K562 (cell line): ENCODE measurements around the gene L3MBTL3. TPM values are rescaled to one million over a fixed set of nuclear protein-coding genes. Genes with fewer than 3 reads are reported as not detected.

ENCODE experiments used
- ATAC-seq: fragments of 200-7000 bp; cut with Tn5 transposase; 3 replicates; pipeline ENCODE4 v1.9.1; 2020; ENCODE audit warnings: moderate library complexity
- BruUV-seq: library from RNA; stranded (reverse); fragments of 400-500 nt; replicated peaks from 2 replicates; lab custom pipeline; 2021; lab: Mats Ljungman, UMichigan
- CTCF ChIA-PET: fragments of 300-600 bp; formaldehyde crosslinking; extraction: SDS; loops from one replicate; lab custom pipeline; 2021; ENCODE audit warnings: low intra/inter-chr PET ratio; lab: Yijun Ruan, JAX
- POLR2A ChIA-PET: fragments of 300-600, 350-650 bp; sonication (Branson Sonifier 250); formaldehyde crosslinking; extraction: SDS; loops from one replicate; lab custom pipeline; 2021; ENCODE audit warnings: antibody characterized with exemption, inconsistent platforms; lab: Yijun Ruan, JAX
- DNase-seq, 4 experiments: peaks; one replicate each; pipeline versions ENCODE4 v3.0.0 to v3.0.0-alpha.2; 2011 to 2018; ENCODE audit warnings: low spot score in 3 of 4, mixed read lengths in 3 of 4; ENCODE audit errors: extremely low read depth in 1 of 4
- FAIRE-seq: peaks from 2 replicates; lab custom pipeline; 2011; peaks lifted over from hg19 to GRCh38; lab: Jason Lieb, UNC
- H2AFZ ChIP-seq: 2 replicates; pipeline ENCODE4 v1.6.0; 2011; ENCODE audit warnings: low read depth, low read length, control low read depth, inconsistent platforms
- H3K27ac ChIP-seq: fragments of 200-600 bp; 3 replicates; pipeline ENCODE4 v1.8.0; 2011; ENCODE audit warnings: low read depth, mild to moderate bottlenecking, control low read depth, inconsistent platforms, low read length, moderate library complexity, mixed read lengths; ENCODE audit errors: extremely low read depth
- H3K27me3 ChIP-seq, 2 experiments: fragments of 300-600 bp in 1 of 2; 2 replicates in 1 of 2; 3 replicates in 1 of 2; pipeline versions ENCODE4 v1.6.0 to v1.8.0; 2011; ENCODE audit warnings: inconsistent platforms in 2 of 2, low read length in 2 of 2, mild to moderate bottlenecking in 1 of 2, mixed read lengths in 1 of 2, moderate library complexity in 1 of 2; ENCODE audit not compliant: control insufficient read depth in 2 of 2, insufficient read depth in 2 of 2
- H3K36me3 ChIP-seq: fragments of 300-600 bp; 3 replicates; pipeline ENCODE4 v1.8.0; 2011; ENCODE audit warnings: mild to moderate bottlenecking, low read length, inconsistent platforms; ENCODE audit not compliant: control insufficient read depth, insufficient read depth
- H3K4me1 ChIP-seq, 2 experiments: fragments of 200-600 bp in 1 of 2; replicated peaks in 1 of 2; 2 replicates in 1 of 2; 3 replicates in 1 of 2; pipeline versions ENCODE4 v1.5.1 to v1.8.0; 2011; ENCODE audit warnings: inconsistent platforms in 2 of 2, low read length in 2 of 2, mild to moderate bottlenecking in 1 of 2, mixed read lengths in 1 of 2, moderate library complexity in 1 of 2; ENCODE audit not compliant: control insufficient read depth in 2 of 2, insufficient read depth in 2 of 2
- H3K4me2 ChIP-seq: 2 replicates; pipeline ENCODE4 v1.6.1; 2011; ENCODE audit warnings: low read length, control low read depth, inconsistent platforms, mixed read lengths; ENCODE audit not compliant: insufficient read depth
- H3K4me3 ChIP-seq: fragments of 200-600 bp; sonication (generic), shearing (Covaris generic); 2 replicates; pipeline ENCODE4 v1.5.1; 2016; ENCODE audit warnings: control low read depth, inconsistent platforms
- H3K79me2 ChIP-seq: fragments of 200-600 bp; 3 replicates; pipeline ENCODE4 v1.8.0; 2011; ENCODE audit warnings: low read length, inconsistent platforms; ENCODE audit not compliant: control insufficient read depth, insufficient read depth
- H3K9ac ChIP-seq, 2 experiments: 2 replicates each; pipeline versions ENCODE4 v1.6.0 to v1.6.1; 2011; ENCODE audit warnings: low read depth in 2 of 2, low read length in 2 of 2, control low read depth in 1 of 2, inconsistent platforms in 1 of 2, mild to moderate bottlenecking in 1 of 2, mixed read lengths in 1 of 2; ENCODE audit not compliant: insufficient read depth in 1 of 2
- H3K9me1 ChIP-seq: one replicate; pipeline ENCODE4 v1.6.0; 2011; ENCODE audit warnings: inconsistent platforms, mild to moderate bottlenecking, low read length, moderate library complexity; ENCODE audit not compliant: control insufficient read depth, insufficient read depth
- H3K9me3 ChIP-seq: replicated peaks from 2 replicates; pipeline ENCODE4 v1.5.1; 2011; ENCODE audit warnings: low read depth, low read length, inconsistent platforms; ENCODE audit not compliant: control insufficient read depth, insufficient read depth
- H4K20me1 ChIP-seq: replicated peaks from 2 replicates; pipeline ENCODE4 v1.6.1; 2011; ENCODE audit warnings: low read length, inconsistent platforms, mixed read lengths; ENCODE audit not compliant: control insufficient read depth, insufficient read depth
- ESRRB ChIP-seq: fragments of 250-450 bp; sonication (Bioruptor Pico); IDR thresholded peaks from 2 replicates; pipeline ENCODE4 v1.5.0; 2020; ENCODE audit warnings: mild to moderate bottlenecking, moderate library complexity, borderline replicate concordance
- MYBL2 ChIP-seq, 2 experiments: fragments of 450-650 bp in 1 of 2; sonication (generic) in 1 of 2; formaldehyde crosslinking in 1 of 2; IDR thresholded peaks; 2 replicates each; pipeline versions ENCODE4 v1.6.1 to v1.8.1; 2017 to 2022; ENCODE audit warnings: borderline replicate concordance in 1 of 2, inconsistent platforms in 1 of 2, low read depth in 1 of 2, mild to moderate bottlenecking in 1 of 2, missing genetic modification reagents in 1 of 2, moderate library complexity in 1 of 2
- RBM22 ChIP-seq: fragments of 200-400 bp; formaldehyde crosslinking; IDR thresholded peaks from 2 replicates; pipeline ENCODE4 v1.6.1; 2018; ENCODE audit warnings: low read length, low read depth; ENCODE audit not compliant: poor library complexity, severe bottlenecking
- WGBS: fragments of 100-300 bp; shearing (Covaris generic); methylation state at CpG from one replicate; pipeline ENCODE4 v1.1.6; 2016; ENCODE audit warnings: low coverage, mixed read lengths; ENCODE audit not compliant: insufficient coverage; ENCODE audit errors: missing lambda C conversion rate; 5-methylcytosine and 5-hydroxymethylcytosine counted together
- in situ Hi-C: fragments of 300-500 bp; cut with MboI; formaldehyde crosslinking; loops from 4 replicates; pipeline ENCODE4 v1.15.0; 2018; ENCODE audit warnings: inconsistent platforms, mixed read lengths
- intact Hi-C: fragments of 100-400 bp; cut with micrococcal nuclease; formaldehyde crosslinking; loops from 2 replicates; pipeline ENCODE4 v1.14.2; 2022
- polyA plus RNA-seq, 8 experiments: library from polyadenylated mRNA; depleted of rRNA in 4 of 8; stranded (reverse) in 5 of 8; unstranded in 3 of 8; fragments of >200 nt; fragmentation: Nextera tagmentation in 2 of 8; fragmentation: Illumina TruSeq in 1 of 8; extraction: Ambion mirVana in 2 of 8; extraction: Trizol in 1 of 8; gene quantifications; 2 replicates each; pipeline versions ENCODE4 v1.2.1 to v1.2.3, GENCODE V29; 2011 to 2014; ENCODE audit warnings: inconsistent platforms in 1 of 8, missing spikeins in 1 of 8
- total RNA-seq, 7 experiments: library from RNA; depleted of rRNA in 6 of 7; stranded (reverse); fragments of >200 nt in 6 of 7; fragmentation: Illumina TruSeq in 2 of 7; extraction: Trizol in 2 of 7; gene quantifications; 2 replicates each; pipeline versions ENCODE4 v1.2.1 to v1.2.3, GENCODE V29; 2011 to 2021; ENCODE audit warnings: low replicate concordance in 1 of 7

Gene L3MBTL3
- total and polyA plus RNA-seq, 9 of the 15 experiments (the other 6 are each of a cell fraction or from before 2014, with no cell fraction given), result 0.83 to 6.9 (median 5.4) TPM

GRCh38 chr6:129996387-129996786, 22.0 kb upstream of the L3MBTL3 start:
- intact Hi-C loops, result no loop called here
- POLR2A ChIA-PET, result no interaction called here
- 18% methylated on average over 6 of the region's 6 CpGs for WGBS
- Histone ChIP-seq H3K79me2 (no peaks in the 10 kb centered on the region), H3K27me3 (no peaks in the 10 kb centered on the region; a peak in 3 of 5 replicates), H2AFZ (no peak overlapping the region), H3K4me2 (no peak overlapping the region), H3K27ac (no peak overlapping the region), H3K36me3 (no peaks in the 10 kb centered on the region), H3K4me3 (no peak overlapping the region), H4K20me1 (no peaks in the 10 kb centered on the region), H3K9ac (0 out of 4 replicates have a peak overlapping the region, but pooled peaks of 1 of the 2 experiments have one; percentile 37), H3K9me1 (no peaks in the 10 kb centered on the region), H3K4me1 (no peaks in the 10 kb centered on the region; a peak in 2 of 5 replicates), H3K9me3 (no peaks in the 10 kb centered on the region)
- FAIRE-seq (no peak), DNase-seq (no peak), ATAC-seq (no peak)
- no peak for TF ChIP-seq ESRRB (CRISPR knock-in tag)
- no peak for TF ChIP-seq RBM22
- TF ChIP-seq MYBL2 (IDR thresholded peaks at IDR 0.05; ENCODE audit: low read depth), result no peak
- no peak for TF ChIP-seq MYBL2 (CRISPR knock-in tag; IDR thresholded peaks at IDR 0.05; ENCODE audit: borderline replicate concordance)
- no TSS peak for BruUV-seq
- CTCF ChIA-PET, result no interaction called here
- in situ Hi-C loops, result no loop called here
